H1 (cell line): Measurements from ENCODE around the gene GUCY1B1. TPM values are rescaled to one million over a fixed set of nuclear protein-coding genes. Genes with fewer than 3 reads are reported as not detected.

Experiments
- CTCF ChIA-PET: fragments of 300-600 bp; sonication (Branson Sonifier 250); formaldehyde crosslinking; loops from one replicate; lab custom pipeline; 2021; ENCODE audit not compliant: partially characterized antibody; lab: Charles Lee
- POLR2A ChIA-PET: fragments of 300-600 bp; sonication (Branson Sonifier 250); formaldehyde crosslinking; loops from one replicate; lab custom pipeline; 2021; ENCODE audit warnings: inconsistent platforms; ENCODE audit not compliant: partially characterized antibody; lab: Charles Lee
- DNase-seq, 2 experiments: peaks; one replicate each; pipeline versions ENCODE4 v3.0.0 to v3.0.0-alpha.2; 2010 to 2022; ENCODE audit warnings: low spot score in 2 of 2, low read depth in 1 of 2, mixed read lengths in 1 of 2
- FAIRE-seq: peaks from 2 replicates; lab custom pipeline; 2011; peaks lifted over from hg19 to GRCh38; lab: Jason Lieb, UNC
- H2AFZ ChIP-seq: 2 replicates; pipeline ENCODE4 v1.8.1; 2012; ENCODE audit warnings: low read length, inconsistent platforms
- H2AK5ac ChIP-seq: 2 replicates; pipeline ENCODE4 v1.6.1; 2013; ENCODE audit warnings: low read depth, low read length
- H2BK120ac ChIP-seq: replicated peaks from 2 replicates; pipeline ENCODE3; 2013; ENCODE audit warnings: low read depth, low read length, inconsistent platforms
- H2BK12ac ChIP-seq: 2 replicates; pipeline ENCODE4 v1.6.1; 2013; ENCODE audit warnings: low read depth, low read length
- H2BK15ac ChIP-seq: 2 replicates; pipeline ENCODE4 v1.6.1; 2013; ENCODE audit warnings: low read length
- H2BK20ac ChIP-seq: 2 replicates; pipeline ENCODE4 v1.6.1; 2013; ENCODE audit warnings: low read length
- H2BK5ac ChIP-seq: 2 replicates; pipeline ENCODE4 v1.6.1; 2013; ENCODE audit warnings: low read depth, low read length
- H3K14ac ChIP-seq: 2 replicates; pipeline ENCODE4 v1.6.1; 2013; ENCODE audit warnings: inconsistent platforms; ENCODE audit not compliant: insufficient read length
- H3K18ac ChIP-seq: 2 replicates; pipeline ENCODE4 v1.6.1; 2013; ENCODE audit warnings: low read length; ENCODE audit errors: extremely low read depth
- H3K23ac ChIP-seq: 2 replicates; pipeline ENCODE4 v1.6.1; 2013; ENCODE audit warnings: inconsistent platforms; ENCODE audit not compliant: insufficient read length
- H3K23me2 ChIP-seq: 2 replicates; pipeline ENCODE4 v1.6.1; 2013; ENCODE audit warnings: low read depth, low read length
- H3K27ac ChIP-seq: 2 replicates; pipeline ENCODE4 v1.6.1; 2011; ENCODE audit warnings: low read depth, low read length, inconsistent platforms
- H3K27me3 ChIP-seq, 4 experiments: replicated peaks in 1 of 4; 1 replicate in 1 of 4; 2 replicates in 3 of 4; pipeline versions ENCODE4 v1.6.1 to v1.8.1; 2011 to 2013; ENCODE audit warnings: low read length in 3 of 4, mild to moderate bottlenecking in 3 of 4, inconsistent platforms in 2 of 4, mixed read lengths in 2 of 4, moderate library complexity in 1 of 4; ENCODE audit not compliant: control insufficient read depth in 3 of 4, insufficient read depth in 3 of 4; ENCODE audit errors: extremely low read depth in 1 of 4
- H3K36me3 ChIP-seq, 4 experiments: 2 replicates each; pipeline versions ENCODE4 v1.6.1 to v1.8.1; 2011 to 2013; ENCODE audit warnings: mild to moderate bottlenecking in 4 of 4, low read length in 3 of 4, moderate library complexity in 2 of 4, control low read depth in 1 of 4, inconsistent platforms in 1 of 4; ENCODE audit not compliant: insufficient read depth in 4 of 4, control insufficient read depth in 2 of 4
- H3K4ac ChIP-seq: replicated peaks from 2 replicates; pipeline ENCODE3; 2013; ENCODE audit warnings: low read length, low read depth, mixed read lengths, inconsistent platforms; ENCODE audit not compliant: insufficient read length
- H3K4me1 ChIP-seq, 4 experiments: replicated peaks in 1 of 4; 1 replicate in 1 of 4; 2 replicates in 3 of 4; pipeline versions ENCODE4 v1.6.1 to v1.8.1; 2011 to 2013; ENCODE audit warnings: low read length in 3 of 4, inconsistent platforms in 2 of 4, mixed read lengths in 1 of 4; ENCODE audit not compliant: insufficient read depth in 4 of 4, control insufficient read depth in 3 of 4
- H3K4me2 ChIP-seq, 2 experiments: 2 replicates each; pipeline versions ENCODE4 v1.6.1 to v1.8.1; 2011 to 2013; ENCODE audit warnings: low read depth in 2 of 2, low read length in 2 of 2, control low read depth in 1 of 2, inconsistent platforms in 1 of 2, mild to moderate bottlenecking in 1 of 2; ENCODE audit not compliant: insufficient read depth in 1 of 2
- H3K4me3 ChIP-seq, 4 experiments: fragments of 200-600, 300-600 bp in 1 of 4; sonication (generic), shearing (Covaris generic), sonication (Bioruptor Twin) in 1 of 4; 2 replicates each; pipeline versions ENCODE4 v1.5.1 to v1.8.1; 2011 to 2016; ENCODE audit warnings: low read length in 4 of 4, low read depth in 3 of 4, control low read depth in 2 of 4, inconsistent platforms in 2 of 4, mild to moderate bottlenecking in 2 of 4, mixed read lengths in 1 of 4, moderate library complexity in 1 of 4; ENCODE audit not compliant: insufficient read depth in 2 of 4; ENCODE audit errors: extremely low read depth in 1 of 4
- H3K56ac ChIP-seq: replicated peaks from 2 replicates; pipeline ENCODE3; 2013; ENCODE audit warnings: low read depth, mild to moderate bottlenecking, mixed read lengths, low read length, inconsistent platforms; ENCODE audit not compliant: insufficient read length
- H3K79me1 ChIP-seq: 2 replicates; pipeline ENCODE4 v1.6.1; 2013; ENCODE audit warnings: low read depth, low read length, control low read depth
- H3K79me2 ChIP-seq, 2 experiments: 2 replicates each; pipeline versions ENCODE4 v1.6.1 to v1.8.1; 2012 to 2013; ENCODE audit warnings: low read length in 2 of 2, mild to moderate bottlenecking in 2 of 2, inconsistent platforms in 1 of 2; ENCODE audit not compliant: insufficient read depth in 2 of 2, control insufficient read depth in 1 of 2
- H3K9ac ChIP-seq, 4 experiments: replicated peaks in 1 of 4; 1 replicate in 1 of 4; 2 replicates in 3 of 4; pipeline versions ENCODE4 v1.6.1 to v1.8.1; 2011 to 2013; ENCODE audit warnings: low read depth in 3 of 4, low read length in 3 of 4, control low read depth in 2 of 4, mild to moderate bottlenecking in 2 of 4, moderate library complexity in 2 of 4, inconsistent platforms in 1 of 4; ENCODE audit errors: extremely low read depth in 1 of 4
- H3K9me3 ChIP-seq, 2 experiments: 2 replicates each; pipeline versions ENCODE4 v1.6.1 to v1.8.1; 2012 to 2013; ENCODE audit warnings: mild to moderate bottlenecking in 2 of 2, moderate library complexity in 2 of 2, control low read depth in 1 of 2, inconsistent platforms in 1 of 2, low read depth in 1 of 2, low read length in 1 of 2, mixed read lengths in 1 of 2; ENCODE audit not compliant: insufficient read depth in 2 of 2
- H4K20me1 ChIP-seq, 2 experiments: replicated peaks in 1 of 2; 2 replicates each; pipeline versions ENCODE3 to v1.8.1; 2011 to 2013; ENCODE audit warnings: inconsistent platforms in 2 of 2, low read length in 2 of 2, mild to moderate bottlenecking in 1 of 2; ENCODE audit not compliant: insufficient read depth in 2 of 2, control insufficient read depth in 1 of 2
- H4K5ac ChIP-seq: 2 replicates; pipeline ENCODE4 v1.6.1; 2013; ENCODE audit warnings: low read length, low read depth, mixed read lengths, inconsistent platforms; ENCODE audit not compliant: insufficient read length
- H4K8ac ChIP-seq: 2 replicates; pipeline ENCODE4 v1.8.0; 2013; ENCODE audit warnings: mild to moderate bottlenecking, moderate library complexity, low read length, inconsistent platforms; ENCODE audit not compliant: insufficient read depth; ENCODE audit errors: extremely low read depth
- H4K91ac ChIP-seq: replicated peaks from 2 replicates; pipeline ENCODE3; 2013; ENCODE audit warnings: low read length, mixed read lengths, inconsistent platforms; ENCODE audit not compliant: insufficient read length
- ATF2 ChIP-seq: IDR thresholded peaks from 2 replicates; pipeline ENCODE4 v1.6.1; 2012; ENCODE audit warnings: low read length, inconsistent platforms
- BACH1 ChIP-seq: IDR thresholded peaks from 2 replicates; pipeline ENCODE4 v1.6.1; 2012; ENCODE audit warnings: low read length, improper control_type of control experiment
- EP300 ChIP-seq, 2 experiments: IDR thresholded peaks; 1 replicate in 1 of 2; 2 replicates in 1 of 2; pipeline ENCODE4 v1.6.1; 2011 to 2012; ENCODE audit warnings: low read depth in 2 of 2, low read length in 2 of 2, mild to moderate bottlenecking in 2 of 2, borderline replicate concordance in 1 of 2, inconsistent platforms in 1 of 2, moderate library complexity in 1 of 2
- EZH2 ChIP-seq: fragments of 200-600 bp; sonication (generic); IDR thresholded peaks from 2 replicates; pipeline ENCODE4 v1.7.1; 2012; ENCODE audit warnings: low read depth, mild to moderate bottlenecking, moderate library complexity, low read length, inconsistent platforms; ENCODE audit not compliant: severe bottlenecking
- GTF2F1 ChIP-seq: IDR thresholded peaks from 2 replicates; pipeline ENCODE4 v1.6.1; 2012; ENCODE audit warnings: low read depth, low read length, improper control_type of control experiment, borderline replicate concordance
- NRF1 ChIP-seq: IDR thresholded peaks from 2 replicates; pipeline ENCODE4 v1.6.1; 2011; ENCODE audit warnings: mild to moderate bottlenecking, low read depth, low read length, improper control_type of control experiment
- SIRT6 ChIP-seq: IDR thresholded peaks from one replicate; pipeline ENCODE4 v1.7.1; 2012; ENCODE audit warnings: low read length, inconsistent platforms
- SP1 ChIP-seq: IDR thresholded peaks from 2 replicates; pipeline ENCODE4 v1.6.1; 2011; ENCODE audit warnings: low read depth, low read length
- SP2 ChIP-seq: IDR thresholded peaks from 2 replicates; pipeline ENCODE4 v1.6.1; 2012; ENCODE audit warnings: mild to moderate bottlenecking, low read length, inconsistent platforms
- SUZ12 ChIP-seq: fragments of 200-600 bp; sonication (generic); IDR thresholded peaks from 2 replicates; pipeline ENCODE4 v1.6.1; 2012; ENCODE audit warnings: mild to moderate bottlenecking, inconsistent platforms, low read length, moderate library complexity, mixed read lengths
- WGBS, 2 experiments: shearing (Covaris generic) in 1 of 2; methylation state at CpG; one replicate each; pipeline versions ENCODE4 v1.1.6 to v1.1.7; 2013 to 2015; ENCODE audit warnings: low lambda C conversion rate in 2 of 2, mixed read lengths in 2 of 2, inconsistent platforms in 1 of 2, low coverage in 1 of 2, missing lambda C conversion rate in 1 of 2; ENCODE audit not compliant: insufficient replicate concordance in 2 of 2, insufficient coverage in 1 of 2, insufficient read length in 1 of 2; ENCODE audit errors: extremely low coverage in 1 of 2, missing lambda C conversion rate in 1 of 2; 5-methylcytosine and 5-hydroxymethylcytosine counted together
- polyA plus RNA-seq, 7 experiments: library from polyadenylated mRNA; depleted of rRNA in 3 of 7; stranded (reverse) in 5 of 7; unstranded in 2 of 7; fragments of >200 nt in 5 of 7; fragments of 200-250 nt in 2 of 7; gene quantifications; 1 replicate in 5 of 7; 2 replicates in 1 of 7; 4 replicates in 1 of 7; pipeline versions ENCODE4 v1.2.1 to v1.2.3, GENCODE V29; 2011 to 2013; ENCODE audit warnings: missing spikeins in 2 of 7, mixed read lengths in 2 of 7
- total RNA-seq: library from RNA; stranded (reverse); fragmentation: NEBNext Ultra II Directional; extraction: Animal tissue kit (Norgen Biotek cat#: 25700); gene quantifications from 2 replicates; pipeline ENCODE4 v1.2.1, GENCODE V29; 2021

GUCY1B1 gene
- total and polyA plus RNA-seq, 2 of the 8 experiments (the other 6 are each of a cell fraction or from before 2014, with no cell fraction given), result 1.5 to 2.9 TPM

- no peak overlapping the region for H3K4ac ChIP-seq
- ChIA-PET POLR2A (no interaction called here), CTCF (interaction anchor here (0.7 kb wide), 1 partner anchor 12 kb away, joined by 3 read pairs; no protein-coding TSS in a partner anchor)
- no peak overlapping the region for H4K91ac ChIP-seq
- DNase-seq (no peak), FAIRE-seq (no peak)
- H2AK5ac ChIP-seq, result no peak overlapping the region
- H3K27me3 ChIP-seq, result no peaks in the 10 kb centered on the region
- no peaks in the 10 kb centered on the region for H3K79me1 ChIP-seq
- H2BK12ac ChIP-seq, result no peak overlapping the region
- H2BK20ac ChIP-seq, result no peak overlapping the region
- no peak overlapping the region for H3K23ac ChIP-seq
- no peak overlapping the region for H3K4me2 ChIP-seq
- no peak overlapping the region for H3K4me3 ChIP-seq
- no peak overlapping the region for H2AFZ ChIP-seq
- no peak overlapping the region for H4K8ac ChIP-seq
- no peak overlapping the region for H4K5ac ChIP-seq
- no peaks in the 10 kb centered on the region for H3K36me3 ChIP-seq
- no peak overlapping the region for H2BK5ac ChIP-seq
- H3K23me2 ChIP-seq, result 0 out of 2 replicates have a peak, but pooled peaks cover 1% of the 10 kb centered on the region
- H3K14ac ChIP-seq, result no peak overlapping the region
- no peaks in the 10 kb centered on the region for H4K20me1 ChIP-seq
- no peak overlapping the region for H2BK15ac ChIP-seq
- H2BK120ac ChIP-seq, result no peak overlapping the region
- TF ChIP-seq NRF1, result no peak
- no peak for TF ChIP-seq EP300 (IDR thresholded peaks at IDR 0.05; ENCODE audit: borderline replicate concordance in 1 of 2, low read depth in 2 of 2, low read length in 2 of 2)
- no peak for TF ChIP-seq SP2
- TF ChIP-seq GTF2F1, result no peak
- TF ChIP-seq SP1, result no peak
- no peak for TF ChIP-seq BACH1
- no peak for TF ChIP-seq EZH2
- no peak for TF ChIP-seq ATF2
- TF ChIP-seq SIRT6, result no peak
- TF ChIP-seq SUZ12, result no peak
- no peaks in the 10 kb centered on the region for H3K9me3 ChIP-seq
- H3K4me1 ChIP-seq, result no peaks in the 10 kb centered on the region
- no peaks in the 10 kb centered on the region for H3K79me2 ChIP-seq
- H3K27ac ChIP-seq, result no peak overlapping the region
- WGBS, 2 experiments, result 83% methylated on average over 6 of the region's 6 CpGs; no CpG with 5 or more reads in 1 of the 2 experiments
- no peak overlapping the region for H3K56ac ChIP-seq
- no peak overlapping the region for H3K9ac ChIP-seq
- H3K18ac ChIP-seq, result no peak overlapping the region
Measured at GRCh38 chr4:155789391-155789790, 30.6 kb downstream of the GUCY1B1 start.
